GM18502 (cell line): Measurements from ENCODE around the gene TMSB4X.
A peak's percentile ranks its signal among the peaks of the same experiment; 100 is the strongest.
"Not testable (repeated sequence)": the region's sequence is repeated elsewhere in the genome, so short reads cannot be mapped to it uniquely, and the experiment has no call there.

Source experiments
- ATAC-seq: cut with Tn5 transposase; IDR thresholded peaks from one replicate; pipeline ENCODE4 v1.9.1; 2021; ENCODE audit warnings: mild to moderate bottlenecking; ENCODE audit not compliant: unreplicated experiment, poor library complexity

TMSB4X gene

GRCh38 chrX:12974305-12974795 lies 560 bp upstream of the TMSB4X start:
- ATAC-seq, result no peak

- no peak for ATAC-seq
Observed at GRCh38 chrX:12975670-12975965, 708 bp downstream of the TMSB4X start.

- ATAC-seq, result no peak
Observed at GRCh38 chrX:12975991-12976558, 1.2 kb downstream of the TMSB4X start.

- ATAC-seq, result not testable (repeated sequence)
Observed at GRCh38 chrX:12976819-12977732, 2.2 kb downstream of the TMSB4X start.

- peak; percentile 7 for ATAC-seq
Observed at GRCh38 chrX:12977761-12978204, 2.9 kb downstream of the TMSB4X start.

GRCh38 chrX:12978205-12979025 lies 3.5 kb downstream of the TMSB4X start:
- peak; percentile 61 for ATAC-seq

GRCh38 chrX:12979026-12979607 lies 4.2 kb downstream of the TMSB4X start:
- ATAC-seq, result no peak

- ATAC-seq, result no peak
Observed at GRCh38 chrX:12979616-12980015, 4.7 kb downstream of the TMSB4X start.

- not testable (repeated sequence) for ATAC-seq
Observed at GRCh38 chrX:12980039-12980438, 5.1 kb downstream of the TMSB4X start.

GRCh38 chrX:12981880-12982279 lies 7.0 kb downstream of the TMSB4X start:
- no peak for ATAC-seq

- peak; percentile 80 for ATAC-seq
Observed at GRCh38 chrX:12984603-12985319, 9.9 kb downstream of the TMSB4X start.

GRCh38 chrX:12985331-12985730 lies 10.4 kb downstream of the TMSB4X start:
- ATAC-seq, result peak; percentile 4

GRCh38 chrX:12986164-12986779 lies 11.4 kb downstream of the TMSB4X start:
- peak; percentile 41 for ATAC-seq

GRCh38 chrX:12986886-12987285 lies 12.0 kb downstream of the TMSB4X start:
- no peak for ATAC-seq

- ATAC-seq, result no peak
Observed at GRCh38 chrX:12987340-12987739, 12.4 kb downstream of the TMSB4X start.

- no peak for ATAC-seq
Observed at GRCh38 chrX:12987900-12988594, 13.1 kb downstream of the TMSB4X start.

- ATAC-seq, result no peak
Observed at GRCh38 chrX:12988797-12989196, 13.9 kb downstream of the TMSB4X start.

GRCh38 chrX:12989461-12989860 lies 14.6 kb downstream of the TMSB4X start:
- no peak for ATAC-seq

- no peak for ATAC-seq
Observed at GRCh38 chrX:12991575-12991974, 16.7 kb downstream of the TMSB4X start.
